H9 (cell line): ENCODE measurements around the gene CSMD2. TPM values are rescaled to one million over a fixed set of nuclear protein-coding genes. Genes with fewer than 3 reads are reported as not detected.
A peak's percentile ranks its signal among the peaks of the same experiment; 100 is the strongest.

Experiments used
- DNase-seq: peaks from one replicate; pipeline ENCODE4 v3.0.0-alpha.2; 2017
- H2AFZ ChIP-seq: one replicate; pipeline ENCODE4 v1.6.1; 2013; ENCODE audit warnings: mild to moderate bottlenecking, low read length, control low read depth, moderate library complexity
- H2AK5ac ChIP-seq: 2 replicates; pipeline ENCODE4 v1.6.1; 2013; ENCODE audit warnings: low read length, control low read depth, mixed read lengths; ENCODE audit not compliant: insufficient read length
- H2BK120ac ChIP-seq: one replicate; pipeline ENCODE4 v1.6.1; 2013; ENCODE audit warnings: low read depth, mild to moderate bottlenecking, low read length, control low read depth, inconsistent platforms; ENCODE audit not compliant: poor library complexity, severe bottlenecking
- H2BK12ac ChIP-seq: 2 replicates; pipeline ENCODE4 v1.6.1; 2013; ENCODE audit warnings: low read length, control low read depth, mixed read lengths, low read depth; ENCODE audit not compliant: insufficient read length
- H2BK15ac ChIP-seq: 2 replicates; pipeline ENCODE4 v1.6.1; 2013; ENCODE audit warnings: low read depth, low read length, control low read depth
- H2BK20ac ChIP-seq: one replicate; pipeline ENCODE4 v1.6.1; 2013; ENCODE audit warnings: low read depth, mild to moderate bottlenecking, low read length, control low read depth, inconsistent platforms; ENCODE audit not compliant: poor library complexity, severe bottlenecking
- H2BK5ac ChIP-seq: 2 replicates; pipeline ENCODE4 v1.6.1; 2013; ENCODE audit warnings: low read length, control low read depth, mixed read lengths; ENCODE audit not compliant: insufficient read length
- H3K14ac ChIP-seq: 2 replicates; pipeline ENCODE4 v1.6.1; 2013; ENCODE audit warnings: low read length, control low read depth; ENCODE audit not compliant: insufficient read depth
- H3K18ac ChIP-seq: 2 replicates; pipeline ENCODE4 v1.6.1; 2013; ENCODE audit warnings: low read depth, mild to moderate bottlenecking, mixed read lengths, low read length, control low read depth; ENCODE audit not compliant: insufficient read length
- H3K23ac ChIP-seq: 2 replicates; pipeline ENCODE4 v1.6.1; 2013; ENCODE audit warnings: low read length, control low read depth, mixed read lengths, low read depth; ENCODE audit not compliant: insufficient read length
- H3K23me2 ChIP-seq: 2 replicates; pipeline ENCODE4 v1.6.1; 2013; ENCODE audit warnings: low read depth, mild to moderate bottlenecking, mixed read lengths, low read length, control low read depth; ENCODE audit not compliant: insufficient read length, poor library complexity, severe bottlenecking
- H3K27ac ChIP-seq: 2 replicates; pipeline ENCODE4 v1.5.1; 2013; ENCODE audit warnings: low read length, control low read depth, mixed read lengths, low read depth; ENCODE audit not compliant: insufficient read length
- H3K27me3 ChIP-seq: 2 replicates; pipeline ENCODE4 v1.6.1; 2013; ENCODE audit warnings: low read length, control low read depth, inconsistent platforms; ENCODE audit not compliant: insufficient read depth
- H3K4ac ChIP-seq: 2 replicates; pipeline ENCODE4 v1.6.1; 2013; ENCODE audit warnings: low read depth, mild to moderate bottlenecking, control low read depth, inconsistent platforms, low read length, moderate library complexity
- H3K4me1 ChIP-seq: 2 replicates; pipeline ENCODE4 v1.6.1; 2013; ENCODE audit warnings: low read length, control low read depth, inconsistent platforms; ENCODE audit not compliant: insufficient read depth
- H3K4me2 ChIP-seq: 2 replicates; pipeline ENCODE4 v1.6.1; 2013; ENCODE audit warnings: low read length, control low read depth, mixed read lengths; ENCODE audit not compliant: insufficient read length, insufficient read depth
- H3K56ac ChIP-seq: 2 replicates; pipeline ENCODE4 v1.6.1; 2013; ENCODE audit warnings: low read depth, mild to moderate bottlenecking, mixed read lengths, low read length, control low read depth; ENCODE audit not compliant: insufficient read length
- H3K79me1 ChIP-seq: 2 replicates; pipeline ENCODE4 v1.6.1; 2013; ENCODE audit warnings: low read depth, mild to moderate bottlenecking, moderate library complexity, low read length, control low read depth, inconsistent platforms; ENCODE audit not compliant: insufficient read depth, poor library complexity, severe bottlenecking
- H3K79me2 ChIP-seq: 2 replicates; pipeline ENCODE4 v1.6.1; 2013; ENCODE audit warnings: low read length, control low read depth, inconsistent platforms; ENCODE audit not compliant: insufficient read depth
- H3K9ac ChIP-seq: 2 replicates; pipeline ENCODE4 v1.6.1; 2013; ENCODE audit warnings: low read length, control low read depth, mixed read lengths; ENCODE audit not compliant: insufficient read length; ENCODE audit errors: extremely low read depth
- H3K9me3 ChIP-seq: one replicate; pipeline ENCODE4 v1.6.1; 2013; ENCODE audit warnings: low read depth, low read length, inconsistent platforms; ENCODE audit not compliant: control insufficient read depth
- H3T11ph ChIP-seq: one replicate; pipeline ENCODE4 v1.6.1; 2013; ENCODE audit warnings: mild to moderate bottlenecking, low read length, control low read depth, inconsistent platforms
- H4K20me1 ChIP-seq: one replicate; pipeline ENCODE4 v1.6.1; 2013; ENCODE audit not compliant: control insufficient read depth, insufficient read length, insufficient read depth
- H4K5ac ChIP-seq: 2 replicates; pipeline ENCODE4 v1.6.1; 2013; ENCODE audit warnings: low read depth, mild to moderate bottlenecking, mixed read lengths, low read length, control low read depth; ENCODE audit not compliant: insufficient read length
- H4K8ac ChIP-seq: replicated peaks from 2 replicates; pipeline ENCODE4 v1.6.1; 2013; ENCODE audit warnings: low read length, control low read depth, mixed read lengths, low read depth; ENCODE audit not compliant: insufficient read length
- H4K91ac ChIP-seq: 2 replicates; pipeline ENCODE4 v1.6.1; 2013; ENCODE audit warnings: low read depth, mild to moderate bottlenecking, moderate library complexity, mixed read lengths, low read length, control low read depth; ENCODE audit not compliant: insufficient read length
- H3K27ac Mint-ChIP-seq, 3 experiments: 2 replicates in 2 of 3; 3 replicates in 1 of 3; pipeline ENCODE4 v1.8.0; 2020 to 2021; ENCODE audit warnings: mixed read lengths in 3 of 3, mild to moderate bottlenecking in 1 of 3, moderate library complexity in 1 of 3
- H3K27me3 Mint-ChIP-seq: 2 replicates; pipeline ENCODE4 v1.8.0; 2021; ENCODE audit warnings: low read depth, mild to moderate bottlenecking, moderate library complexity, mixed read lengths
- H3K36me3 Mint-ChIP-seq, 3 experiments: 2 replicates in 2 of 3; 3 replicates in 1 of 3; pipeline ENCODE4 v1.8.0; 2020 to 2021; ENCODE audit warnings: low read depth in 3 of 3, mixed read lengths in 3 of 3; ENCODE audit not compliant: insufficient read depth in 1 of 3
- H3K4me1 Mint-ChIP-seq, 2 experiments: 2 replicates each; pipeline ENCODE4 v1.8.0; 2020; ENCODE audit warnings: mixed read lengths in 2 of 2
- H3K4me3 Mint-ChIP-seq, 2 experiments: 2 replicates in 1 of 2; 3 replicates in 1 of 2; pipeline ENCODE4 v1.8.0; 2020 to 2021; ENCODE audit warnings: mild to moderate bottlenecking in 2 of 2, mixed read lengths in 2 of 2, moderate library complexity in 1 of 2
- H3K9me3 Mint-ChIP-seq, 2 experiments: 2 replicates in 1 of 2; 3 replicates in 1 of 2; pipeline ENCODE4 v1.8.0; 2020; ENCODE audit warnings: mild to moderate bottlenecking in 2 of 2, mixed read lengths in 2 of 2, moderate library complexity in 1 of 2
- CTCF ChIP-seq: fragments of 200-600 bp; sonication (generic); conservative IDR thresholded peaks from 3 replicates; pipeline ENCODE4 v1.8.0; 2021; ENCODE audit warnings: antibody characterized with exemption, mild to moderate bottlenecking
- WGBS: extraction: QIAGEN DNeasy Blood & Tissue Kit; methylation state at CpG from one replicate; pipeline ENCODE4 v1.1.7; 2013; ENCODE audit warnings: missing lambda C conversion rate, low lambda C conversion rate, mixed read lengths; ENCODE audit not compliant: insufficient read length; ENCODE audit errors: extremely low coverage; 5-methylcytosine and 5-hydroxymethylcytosine counted together
- total RNA-seq: library from RNA; stranded (reverse); gene quantifications from 2 replicates; pipeline ENCODE4 v1.2.1, GENCODE V29; 2021

The CSMD2 gene
- total RNA-seq, 1 experiment from 2014 or later, result 6.4 TPM

DNA sequence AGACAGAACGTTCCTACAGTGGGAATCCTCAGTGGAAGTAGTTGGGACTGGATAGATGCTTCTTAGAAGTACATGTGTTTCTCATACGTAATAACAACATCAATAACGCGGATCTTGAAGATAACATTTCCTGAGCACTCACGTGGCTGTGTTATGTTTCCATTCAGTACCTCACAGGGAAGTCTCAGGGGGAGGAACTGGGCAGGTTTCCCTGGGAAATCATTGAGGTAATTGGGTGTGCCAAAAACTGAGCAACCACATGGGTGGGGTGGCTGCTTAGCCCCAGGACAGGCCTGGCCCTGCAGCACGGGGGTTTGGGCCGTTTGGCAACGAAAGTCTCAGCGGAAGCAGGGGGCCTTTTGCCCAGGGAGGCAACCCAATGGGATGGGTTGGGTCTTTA is 558.8 kb downstream of the CSMD2 start:
- no peak overlapping the region for H3K4me2 ChIP-seq
- no peaks in the 10 kb centered on the region for H3K4me1 Mint-ChIP-seq
- WGBS, result no CpG with 5 or more reads among the region's 9 CpGs

More for the DNA sequence above, 558.8 kb downstream of the CSMD2 start:
- H2BK15ac ChIP-seq, result no peak overlapping the region
- H4K20me1 ChIP-seq, result no peaks in the 10 kb centered on the region
- no peak overlapping the region for H2BK20ac ChIP-seq
- H3K4me1 ChIP-seq, result no peaks in the 10 kb centered on the region
- H3K56ac ChIP-seq, result no peak overlapping the region
- no peak overlapping the region for H3K4ac ChIP-seq
- no peak overlapping the region for H3T11ph ChIP-seq
- no peak overlapping the region for H2BK12ac ChIP-seq
- H3K9me3 ChIP-seq, result no peaks in the 10 kb centered on the region
- DNase-seq, result no peak
- H2BK5ac ChIP-seq, result no peak overlapping the region
- no peak overlapping the region for H3K9ac ChIP-seq
- H3K36me3 Mint-ChIP-seq, result peaks cover 0 to 1% (median 0%) of the 10 kb centered on the region in 3 experiments; a peak in 1 of 7 replicates
- no peaks in the 10 kb centered on the region for H3K9me3 Mint-ChIP-seq
- no peak overlapping the region for H3K18ac ChIP-seq
- no peaks in the 10 kb centered on the region for H3K79me1 ChIP-seq
- peak overlapping the region; percentile 25; the same call in 1 of the 2 replicates for H3K14ac ChIP-seq
- H4K8ac ChIP-seq, result no peak overlapping the region
- no peak overlapping the region for H3K23ac ChIP-seq
- no peak overlapping the region for H4K5ac ChIP-seq
- no peak overlapping the region for H2BK120ac ChIP-seq
- H3K27ac Mint-ChIP-seq, result peak overlapping the region in 1 of 3 experiments; percentile 11; a peak in 1 of 7 replicates
- H2AK5ac ChIP-seq, result no peak overlapping the region
- no peaks in the 10 kb centered on the region for H3K79me2 ChIP-seq
- H3K23me2 ChIP-seq, result no peaks in the 10 kb centered on the region
- no peak overlapping the region for H4K91ac ChIP-seq
- no peak overlapping the region for H3K27ac ChIP-seq
- no peaks in the 10 kb centered on the region for H3K27me3 ChIP-seq
- H2AFZ ChIP-seq, result no peak overlapping the region
- no peak overlapping the region for H3K4me3 Mint-ChIP-seq
- TF ChIP-seq CTCF, result no peak
- H3K27me3 Mint-ChIP-seq, result peaks cover 1% of the 10 kb centered on the region; the same call in 1 of the 2 replicates
